ENCODE data around the gene BORCS5. TPM values are rescaled to one million over a fixed set of nuclear protein-coding genes. Genes with fewer than 3 reads are reported as not detected.

BORCS5 gene
- total and polyA plus RNA-seq, 2 of the 8 experiments (the other 6 are each of a cell fraction or from before 2014, with no cell fraction given) = 8.3 to 17.4 TPM

DNA sequence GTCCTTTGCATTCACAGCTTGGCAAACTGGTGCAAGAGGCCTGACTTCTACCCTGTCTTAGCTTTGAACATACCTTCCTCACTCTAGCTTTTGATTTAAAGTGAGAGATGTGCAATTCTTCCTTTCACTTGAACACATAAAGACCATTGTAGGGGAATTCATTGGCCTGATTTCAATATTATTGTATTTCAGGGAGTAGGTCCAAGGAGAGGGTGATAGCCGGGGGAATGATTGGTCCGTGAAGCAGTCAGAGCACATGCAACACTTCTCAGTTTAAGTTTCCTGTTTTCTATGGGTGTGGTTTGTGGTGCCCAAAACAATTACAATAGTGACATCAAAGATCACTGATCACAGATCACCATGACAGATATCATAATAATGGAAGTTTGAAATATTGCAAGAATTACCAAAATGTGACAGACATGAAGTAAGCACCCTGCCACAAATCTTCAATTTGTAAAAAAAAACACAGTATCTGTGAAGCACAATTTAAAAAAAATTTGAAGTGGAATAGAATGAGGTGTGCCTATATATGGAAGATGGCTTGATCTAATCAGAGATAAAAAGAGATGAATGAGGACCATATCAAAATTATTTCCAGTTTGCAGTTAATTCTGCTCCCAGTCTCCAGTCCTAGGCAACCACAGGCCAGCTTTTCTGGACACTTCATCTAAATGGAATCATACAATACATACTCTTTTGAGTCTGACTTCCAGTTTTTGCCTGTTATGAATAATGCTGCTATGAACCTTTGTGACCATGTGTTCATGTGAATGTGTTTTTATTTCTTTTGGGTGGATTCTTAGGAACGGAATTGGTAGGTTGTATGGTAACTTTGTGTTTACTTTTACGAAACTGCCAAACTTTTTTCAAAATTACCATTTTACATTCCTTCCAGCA is 23.2 kb downstream of the BORCS5 start:
- H3K79me1 ChIP-seq (ENCODE audit: low read depth, low read length) = no peaks in the 10 kb centered on the region
- no peak overlapping the region for H2BK15ac ChIP-seq (ENCODE audit: low read length)
- POLR2A ChIA-PET (ENCODE audit: partially characterized antibody) = interaction anchor here (1.1 kb wide), 1 partner anchor 231 kb away, joined by 3 read pairs; the partner anchor contains the start of gene CREBL2
- no peak overlapping the region for H4K8ac ChIP-seq (ENCODE audit: extremely low read depth, insufficient read depth, low read length)
- FAIRE-seq (no peak), DNase-seq (ENCODE audit: low read depth in 1 of 2, low spot score in 2 of 2) (no peak)
- H2AFZ ChIP-seq (ENCODE audit: low read length) = no peak overlapping the region
- H3K9ac ChIP-seq (replicated peaks in 1 of 4; ENCODE audit: extremely low read depth in 1 of 4, low read depth in 3 of 4, low read length in 3 of 4) = no peak overlapping the region
- H3K4me3 ChIP-seq (ENCODE audit: extremely low read depth in 1 of 4, insufficient read depth in 2 of 4, low read depth in 3 of 4, low read length in 4 of 4) = no peak overlapping the region
- no peak overlapping the region for H3K56ac ChIP-seq (replicated peaks; ENCODE audit: insufficient read length, low read depth, low read length)
- no peak overlapping the region for H2AK5ac ChIP-seq (ENCODE audit: low read depth, low read length)
- no peak overlapping the region for H2BK20ac ChIP-seq (ENCODE audit: low read length)
- peaks cover 0 to 4% (median 1%) of the 10 kb centered on the region in 4 experiments; a peak in 1 of 8 replicates for H3K36me3 ChIP-seq (ENCODE audit: control insufficient read depth in 2 of 4, insufficient read depth in 4 of 4, low read length in 3 of 4)
- H4K91ac ChIP-seq (replicated peaks; ENCODE audit: insufficient read length, low read length) = no peak overlapping the region
- no peak overlapping the region for H2BK120ac ChIP-seq (replicated peaks; ENCODE audit: low read depth, low read length)
- no peak overlapping the region for H3K14ac ChIP-seq (ENCODE audit: insufficient read length)
- H3K18ac ChIP-seq (ENCODE audit: extremely low read depth, low read length) = no peak overlapping the region
- no peaks in the 10 kb centered on the region for H3K79me2 ChIP-seq (ENCODE audit: control insufficient read depth in 1 of 2, insufficient read depth in 2 of 2, low read length in 2 of 2)
- peaks cover 2 to 4% (median 3%) of the 10 kb centered on the region in 4 experiments; a peak in 4 of 7 replicates for H3K4me1 ChIP-seq (replicated peaks in 1 of 4; ENCODE audit: control insufficient read depth in 3 of 4, insufficient read depth in 4 of 4, low read length in 3 of 4)
- CTCF ChIA-PET (ENCODE audit: partially characterized antibody) = interaction anchor here (0.7 to 5.4 kb wide), 4 partner anchors 70 to 357 kb away, joined by 3 to 49 read pairs (median 3); no protein-coding TSS in a partner anchor
- H3K27ac ChIP-seq (ENCODE audit: low read depth, low read length) = no peak overlapping the region
- no peak overlapping the region for H2BK5ac ChIP-seq (ENCODE audit: low read depth, low read length)
- no peak overlapping the region for H3K4ac ChIP-seq (replicated peaks; ENCODE audit: insufficient read length, low read depth, low read length)
- no peaks in the 10 kb centered on the region for H3K27me3 ChIP-seq (replicated peaks in 1 of 4; ENCODE audit: control insufficient read depth in 3 of 4, extremely low read depth in 1 of 4, insufficient read depth in 3 of 4, low read length in 3 of 4)
- no peaks in the 10 kb centered on the region for H3K23me2 ChIP-seq (ENCODE audit: low read depth, low read length)
- WGBS, 2 experiments (ENCODE audit: extremely low coverage in 1 of 2, insufficient coverage in 1 of 2, insufficient read length in 1 of 2, insufficient replicate concordance in 2 of 2, low coverage in 1 of 2, low lambda C conversion rate in 2 of 2, missing lambda C conversion rate in 1 of 2) = 92% methylated on average over 4 of the region's 4 CpGs; no CpG with 5 or more reads in 1 of the 2 experiments
- H2BK12ac ChIP-seq (ENCODE audit: low read depth, low read length) = no peak overlapping the region
- H3K9me3 ChIP-seq (ENCODE audit: insufficient read depth in 2 of 2, low read depth in 1 of 2, low read length in 1 of 2) = no peaks in the 10 kb centered on the region
- H3K23ac ChIP-seq (ENCODE audit: insufficient read length) = no peak overlapping the region
- no peaks in the 10 kb centered on the region for H4K20me1 ChIP-seq (replicated peaks in 1 of 2; ENCODE audit: control insufficient read depth in 1 of 2, insufficient read depth in 2 of 2, low read length in 2 of 2)
- no peak overlapping the region for H4K5ac ChIP-seq (ENCODE audit: insufficient read length, low read depth, low read length)
- no peak overlapping the region for H3K4me2 ChIP-seq (ENCODE audit: insufficient read depth in 1 of 2, low read depth in 2 of 2, low read length in 2 of 2)
- no peak for TF ChIP-seq KDM1A (IDR thresholded peaks at IDR 0.05; ENCODE audit: borderline replicate concordance, low read length)
- TF ChIP-seq ASH2L (IDR thresholded peaks at IDR 0.05; ENCODE audit: low read length) = no peak
- no peak for TF ChIP-seq NRF1 (IDR thresholded peaks at IDR 0.05; ENCODE audit: low read depth, low read length)
- no peak for TF ChIP-seq HDAC2 (IDR thresholded peaks at IDR 0.05; ENCODE audit: borderline replicate concordance in 1 of 2, low read depth in 2 of 2, low read length in 2 of 2)
- TF ChIP-seq RNF2 (IDR thresholded peaks at IDR 0.05; ENCODE audit: borderline replicate concordance, low read depth, low read length, missing control alignments, poor library complexity, severe bottlenecking) = no peak
- no peak for TF ChIP-seq TAF7 (optimal IDR thresholded peaks at IDR 0.05; ENCODE audit: borderline replicate concordance, low read depth, low read length)
- no peak for TF ChIP-seq FOSL1 (IDR thresholded peaks at IDR 0.05; ENCODE audit: insufficient read depth, low read depth, low read length)
- no peak for TF ChIP-seq RFX5 (IDR thresholded peaks at IDR 0.05; ENCODE audit: borderline replicate concordance, low read depth, low read length)
- no peak for TF ChIP-seq CHD2 (IDR thresholded peaks at IDR 0.05; ENCODE audit: low read length)
- no peak for TF ChIP-seq KDM4A (IDR thresholded peaks at IDR 0.05; ENCODE audit: low read depth, low read length, severe bottlenecking)
